HAP-1 (cell line): ENCODE measurements around the gene TMEM31.

Source experiments
- DNase-seq, 2 experiments: peaks; one replicate each; pipeline ENCODE4 v3.0.0-alpha.2; 2016 to 2020; ENCODE audit warnings: low spot score in 2 of 2
- H3K27me3 ChIP-seq: fragments of 250-450 bp; sonication (Bioruptor Pico); 2 replicates; pipeline ENCODE4 v1.5.1; 2020; ENCODE audit warnings: low read depth, mild to moderate bottlenecking, moderate library complexity
- H3K36me3 ChIP-seq: fragments of 250-450 bp; sonication (Bioruptor Pico); replicated peaks from 2 replicates; pipeline ENCODE4 v1.5.1; 2020; ENCODE audit warnings: mild to moderate bottlenecking
- H3K4me1 ChIP-seq: fragments of 250-450 bp; sonication (Bioruptor Pico); 2 replicates; pipeline ENCODE4 v1.5.1; 2020; ENCODE audit warnings: mild to moderate bottlenecking
- H3K4me3 ChIP-seq: fragments of 250-450 bp; sonication (Bioruptor Pico); 2 replicates; pipeline ENCODE4 v1.5.1; 2020; ENCODE audit warnings: mild to moderate bottlenecking, moderate library complexity
- H3K9me3 ChIP-seq: fragments of 250-450 bp; sonication (Bioruptor Pico); 2 replicates; pipeline ENCODE4 v1.5.1; 2020; ENCODE audit warnings: mild to moderate bottlenecking, moderate library complexity
- in situ Hi-C: fragments of 300-500 bp; cut with MboI; formaldehyde crosslinking; loops from 3 replicates; pipeline ENCODE4 v1.14.3; 2020; ENCODE audit warnings: low sequenced_read_pairs, inconsistent platforms, mixed read lengths

The TMEM31 gene

GRCh38 chrX:103688946-103689345 is 21.8 kb upstream of the TMEM31 start:
- peaks cover 17% of the 10 kb centered on the region for H3K36me3 ChIP-seq
- no peaks in the 10 kb centered on the region for H3K27me3 ChIP-seq
- H3K4me3 ChIP-seq = no peak overlapping the region
- in situ Hi-C loops = loop anchor here (5.0 kb wide), 1 partner anchor 133 kb away; no protein-coding TSS in a partner anchor
- peaks cover 8% of the 10 kb centered on the region for H3K4me1 ChIP-seq
- no peaks in the 10 kb centered on the region for H3K9me3 ChIP-seq
- peak in 1 of 2 experiments; percentile 59 for DNase-seq

GRCh38 chrX:103691059-103691458 is 19.6 kb upstream of the TMEM31 start:
- Histone ChIP-seq H3K9me3 (no peaks in the 10 kb centered on the region), H3K4me1 (no peaks in the 10 kb centered on the region), H3K36me3 (peaks cover 3% of the 10 kb centered on the region; the same call in 1 of the 2 replicates), H3K27me3 (no peaks in the 10 kb centered on the region), H3K4me3 (no peak overlapping the region)
- DNase-seq = no peak
- in situ Hi-C loops = no loop called here

- DNase-seq = no peak
- Histone ChIP-seq H3K4me1 (no peaks in the 10 kb centered on the region), H3K4me3 (no peak overlapping the region), H3K9me3 (no peaks in the 10 kb centered on the region), H3K27me3 (peaks cover under 1% of the 10 kb centered on the region; the same call in 1 of the 2 replicates), H3K36me3 (no peaks in the 10 kb centered on the region)
- in situ Hi-C loops = no loop called here
Measured at GRCh38 chrX:103697687-103698086, 13.0 kb upstream of the TMEM31 start.

- H3K9me3 ChIP-seq = no peaks in the 10 kb centered on the region
- in situ Hi-C loops = no loop called here
- no peaks in the 10 kb centered on the region for H3K36me3 ChIP-seq
- peaks cover 2% of the 10 kb centered on the region; the same call in 1 of the 2 replicates for H3K27me3 ChIP-seq
- no peak overlapping the region for H3K4me3 ChIP-seq
- H3K4me1 ChIP-seq = no peaks in the 10 kb centered on the region
- DNase-seq = no peak
Measured at GRCh38 chrX:103699243-103699642, 11.5 kb upstream of the TMEM31 start.

- H3K9me3 ChIP-seq = no peaks in the 10 kb centered on the region
- H3K4me1 ChIP-seq = no peaks in the 10 kb centered on the region
- in situ Hi-C loops = no loop called here
- peaks cover 2% of the 10 kb centered on the region for H3K27me3 ChIP-seq
- no peak for DNase-seq
- no peaks in the 10 kb centered on the region for H3K36me3 ChIP-seq
- H3K4me3 ChIP-seq = no peak overlapping the region
Measured at GRCh38 chrX:103704863-103705262, 5.8 kb upstream of the TMEM31 start.

GRCh38 chrX:103716962-103717361 is 6.3 kb downstream of the TMEM31 start:
- peaks cover 6% of the 10 kb centered on the region; the same call in 1 of the 2 replicates for H3K27me3 ChIP-seq
- no peaks in the 10 kb centered on the region for H3K4me1 ChIP-seq
- H3K9me3 ChIP-seq = no peaks in the 10 kb centered on the region
- in situ Hi-C loops = no loop called here
- H3K4me3 ChIP-seq = no peak overlapping the region
- H3K36me3 ChIP-seq = no peaks in the 10 kb centered on the region
- DNase-seq = no peak

- Histone ChIP-seq H3K36me3 (no peaks in the 10 kb centered on the region), H3K27me3 (peaks cover 6% of the 10 kb centered on the region; the same call in 1 of the 2 replicates), H3K4me1 (no peaks in the 10 kb centered on the region), H3K9me3 (no peaks in the 10 kb centered on the region), H3K4me3 (no peak overlapping the region)
- in situ Hi-C loops = no loop called here
- DNase-seq = no peak
Measured at GRCh38 chrX:103718120-103718519, 7.4 kb downstream of the TMEM31 start.

GRCh38 chrX:103722505-103722904 is 11.8 kb downstream of the TMEM31 start:
- Histone ChIP-seq H3K4me1 (no peaks in the 10 kb centered on the region), H3K4me3 (no peak overlapping the region), H3K36me3 (no peaks in the 10 kb centered on the region), H3K9me3 (no peaks in the 10 kb centered on the region), H3K27me3 (peaks cover 8% of the 10 kb centered on the region; the same call in 1 of the 2 replicates)
- no peak for DNase-seq
- in situ Hi-C loops = no loop called here

- H3K27me3 ChIP-seq = peaks cover 33% of the 10 kb centered on the region
- in situ Hi-C loops = no loop called here
- H3K4me3 ChIP-seq = no peak overlapping the region
- H3K9me3 ChIP-seq = no peaks in the 10 kb centered on the region
- no peaks in the 10 kb centered on the region for H3K4me1 ChIP-seq
- no peaks in the 10 kb centered on the region for H3K36me3 ChIP-seq
- DNase-seq = no peak
Measured at GRCh38 chrX:103726477-103726876, 15.8 kb downstream of the TMEM31 start.

- Histone ChIP-seq H3K4me1 (no peaks in the 10 kb centered on the region), H3K4me3 (no peak overlapping the region), H3K27me3 (peaks cover 34% of the 10 kb centered on the region), H3K36me3 (no peaks in the 10 kb centered on the region), H3K9me3 (no peaks in the 10 kb centered on the region)
- no peak for DNase-seq
- in situ Hi-C loops = no loop called here
Measured at GRCh38 chrX:103727115-103727514, 16.4 kb downstream of the TMEM31 start.

- in situ Hi-C loops = no loop called here
- DNase-seq = no peak
- Histone ChIP-seq H3K9me3 (no peaks in the 10 kb centered on the region), H3K4me3 (no peak overlapping the region), H3K36me3 (no peaks in the 10 kb centered on the region), H3K4me1 (no peaks in the 10 kb centered on the region), H3K27me3 (peaks cover 34% of the 10 kb centered on the region)
Measured at GRCh38 chrX:103729015-103729414, 18.3 kb downstream of the TMEM31 start.

- Histone ChIP-seq H3K27me3 (peaks cover 34% of the 10 kb centered on the region), H3K36me3 (no peaks in the 10 kb centered on the region), H3K4me3 (no peak overlapping the region), H3K4me1 (no peaks in the 10 kb centered on the region), H3K9me3 (no peaks in the 10 kb centered on the region)
- no peak for DNase-seq
- in situ Hi-C loops = no loop called here
Measured at GRCh38 chrX:103730147-103730795, 19.6 kb downstream of the TMEM31 start.

- Histone ChIP-seq H3K4me1 (no peaks in the 10 kb centered on the region), H3K27me3 (peaks cover 32% of the 10 kb centered on the region), H3K36me3 (no peaks in the 10 kb centered on the region), H3K4me3 (no peak overlapping the region), H3K9me3 (no peaks in the 10 kb centered on the region)
- DNase-seq = peak in 1 of 2 experiments; percentile 28
- in situ Hi-C loops = no loop called here
Measured at GRCh38 chrX:103730796-103731493, 20.2 kb downstream of the TMEM31 start.

GRCh38 chrX:103733017-103733416 is 22.3 kb downstream of the TMEM31 start:
- peaks cover 25% of the 10 kb centered on the region for H3K27me3 ChIP-seq
- in situ Hi-C loops = no loop called here
- H3K4me3 ChIP-seq = no peak overlapping the region
- H3K9me3 ChIP-seq = no peaks in the 10 kb centered on the region
- DNase-seq = no peak
- no peaks in the 10 kb centered on the region for H3K36me3 ChIP-seq
- no peaks in the 10 kb centered on the region for H3K4me1 ChIP-seq
